ENCODE measurements around the gene TAOK1.

GRCh38 chr17:29585080-29585751 lies 195.1 kb downstream of the TAOK1 start:
- TF ChIP-seq CTCF (IDR thresholded peaks at IDR 0.05), result no peak
- TF ChIP-seq POLR2A (IDR thresholded peaks at IDR 0.05), result no peak
